HG02759 (cell line): ENCODE measurements around the gene OLFML3.

Source experiments
- ATAC-seq: cut with Tn5 transposase; IDR thresholded peaks from one replicate; pipeline ENCODE4 v1.9.1; 2021; ENCODE audit warnings: mild to moderate bottlenecking, moderate library complexity; ENCODE audit not compliant: unreplicated experiment

Gene OLFML3

DNA sequence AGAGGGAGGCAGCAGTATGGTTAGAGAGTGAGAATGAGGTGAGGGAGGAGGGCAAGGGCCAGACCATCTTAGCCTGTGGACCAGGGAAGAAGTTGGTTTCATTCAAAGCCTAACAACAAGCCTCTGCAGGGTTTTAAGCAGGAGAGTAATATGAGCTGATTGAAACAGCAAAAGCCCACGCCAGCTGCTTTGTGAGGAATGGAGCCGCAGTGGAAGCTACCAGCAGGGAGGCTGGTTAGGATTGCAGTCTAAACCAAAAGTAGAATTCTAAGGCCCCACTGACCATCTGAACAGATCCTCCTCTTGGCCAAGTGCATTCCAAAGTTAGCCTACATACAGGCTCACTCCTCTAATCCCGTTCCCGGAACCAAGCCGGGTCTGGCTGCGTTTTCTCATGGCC lies 44.8 kb downstream of the OLFML3 start:
- ATAC-seq = no peak

DNA sequence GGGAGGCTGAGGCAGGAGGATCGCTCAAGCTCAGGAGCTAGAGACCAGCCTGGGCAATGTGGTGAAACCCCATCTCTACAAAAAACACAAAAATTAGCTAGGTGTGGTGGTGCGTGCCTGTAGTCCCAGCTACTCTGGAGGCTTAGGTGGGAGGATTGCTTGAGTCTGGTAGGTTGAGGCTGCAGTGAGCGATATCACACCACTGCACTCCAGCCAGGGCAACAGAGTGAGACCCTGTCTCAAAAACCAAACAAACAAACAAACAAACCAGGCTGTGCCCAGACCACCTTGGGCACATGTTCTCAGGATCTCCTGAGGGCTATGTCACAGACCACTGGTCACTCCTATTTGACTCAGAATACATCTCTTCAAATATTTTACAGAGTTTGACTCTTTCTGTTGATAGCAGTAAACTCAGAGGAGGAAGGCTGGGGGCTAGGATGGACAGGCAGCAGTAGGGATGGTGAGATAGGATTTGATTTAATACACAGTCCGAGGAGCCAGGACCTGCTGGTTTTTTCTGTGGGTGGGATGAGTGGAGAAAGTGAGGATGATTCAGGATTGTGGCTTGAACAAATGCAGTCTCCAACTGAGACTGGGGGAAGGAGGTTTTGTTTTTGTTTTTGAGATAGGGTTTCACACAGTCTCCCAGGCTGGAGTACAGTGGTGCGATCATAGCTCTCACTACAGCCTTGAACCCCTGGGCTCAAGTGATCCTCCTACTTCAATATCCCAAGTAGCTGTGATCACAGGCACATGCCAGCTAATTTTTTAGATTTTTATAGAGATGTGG lies 46.5 kb downstream of the OLFML3 start:
- ATAC-seq = no peak

DNA sequence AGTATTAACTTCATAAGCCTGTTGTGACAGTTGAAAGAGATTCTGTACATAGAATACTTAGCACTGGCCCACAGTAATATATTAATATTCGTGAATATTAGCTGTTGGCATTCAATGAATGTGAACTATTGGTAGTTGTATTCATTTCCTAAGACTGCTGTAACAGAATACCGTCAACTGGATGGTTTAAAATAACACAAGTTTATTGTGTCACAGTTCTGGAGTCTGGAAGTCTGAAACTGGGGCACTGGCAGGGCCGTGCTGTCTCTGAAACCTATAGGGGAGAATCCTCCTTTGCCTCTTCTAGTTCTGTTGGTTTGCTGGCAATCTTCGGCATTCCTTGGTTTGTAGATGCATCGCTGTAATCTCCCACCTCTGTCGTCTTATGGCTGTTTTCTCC lies 47.5 kb downstream of the OLFML3 start:
- ATAC-seq = no peak
